CD4-positive, alpha-beta T cell treated with Interleukin-15 for 1 hour (primary cell): ENCODE results near the gene ITM2C.
A peak's percentile ranks its signal among the peaks of the same experiment; 100 is the strongest.

Source experiments
- DNase-seq: peaks from one replicate; pipeline ENCODE4 v3.0.0-alpha.2; 2020

ITM2C gene

DNA sequence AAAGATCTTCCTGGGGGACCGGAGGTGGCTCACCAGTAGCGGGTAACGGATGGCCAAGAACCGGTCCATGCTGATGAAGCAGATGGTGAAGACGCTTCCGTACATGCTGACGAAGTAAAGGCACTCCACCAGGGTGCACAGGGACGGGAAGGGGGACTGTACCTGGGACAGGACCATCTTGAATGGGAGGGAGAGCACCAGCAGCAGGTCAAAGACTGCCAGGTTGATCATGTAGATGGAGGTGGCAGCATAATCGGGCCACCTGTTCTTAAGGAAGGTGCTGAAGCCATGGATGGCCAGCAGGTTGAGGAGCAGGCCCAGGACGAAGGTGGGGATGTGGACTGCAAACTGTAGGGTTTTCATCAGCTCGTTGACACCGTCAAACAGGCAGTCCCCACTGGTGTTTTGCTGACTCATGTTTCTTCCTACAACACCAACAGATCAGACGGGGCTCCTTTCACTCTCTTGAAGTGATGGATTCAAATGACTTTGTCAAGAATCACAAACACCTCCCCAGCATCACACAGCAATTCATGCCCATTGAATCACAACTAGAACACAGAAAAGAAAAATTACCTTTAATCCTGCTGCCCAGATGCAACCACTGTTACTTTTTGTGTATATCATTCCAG lies 45.9 kb downstream of the ITM2C start:
- DNase-seq, result no peak

GRCh38 chr2:230912046-230912445 lies 47.3 kb downstream of the ITM2C start:
- DNase-seq, result no peak

GRCh38 chr2:230912724-230913123 lies 48.0 kb downstream of the ITM2C start:
- DNase-seq, result no peak

- peak; percentile 53 for DNase-seq
These were observed 48.8 kb downstream of the ITM2C start for GRCh38 chr2:230913406-230914143.

DNA sequence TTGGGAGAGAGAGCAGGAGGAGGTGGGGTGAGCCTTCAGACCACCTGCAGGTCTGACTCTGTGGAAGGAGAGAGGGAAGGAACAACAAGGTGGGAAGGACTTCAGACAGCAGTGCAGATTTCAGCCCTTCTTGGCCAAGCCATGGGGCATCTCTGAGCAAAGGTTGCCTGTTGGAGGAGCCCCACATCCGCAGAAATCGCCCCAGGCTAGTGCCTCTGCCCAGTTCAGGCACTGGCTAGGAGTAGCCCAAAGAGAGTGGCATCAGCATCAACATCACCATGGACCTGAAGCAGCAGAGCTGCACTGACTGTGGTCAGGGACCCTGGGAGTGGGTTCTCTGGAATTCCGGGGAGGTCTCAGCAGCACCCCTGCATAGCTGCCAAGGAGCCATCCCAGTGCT lies 50.1 kb downstream of the ITM2C start:
- DNase-seq, result no peak

- no peak for DNase-seq
These were observed 50.6 kb downstream of the ITM2C start for GRCh38 chr2:230915319-230915718.

DNA sequence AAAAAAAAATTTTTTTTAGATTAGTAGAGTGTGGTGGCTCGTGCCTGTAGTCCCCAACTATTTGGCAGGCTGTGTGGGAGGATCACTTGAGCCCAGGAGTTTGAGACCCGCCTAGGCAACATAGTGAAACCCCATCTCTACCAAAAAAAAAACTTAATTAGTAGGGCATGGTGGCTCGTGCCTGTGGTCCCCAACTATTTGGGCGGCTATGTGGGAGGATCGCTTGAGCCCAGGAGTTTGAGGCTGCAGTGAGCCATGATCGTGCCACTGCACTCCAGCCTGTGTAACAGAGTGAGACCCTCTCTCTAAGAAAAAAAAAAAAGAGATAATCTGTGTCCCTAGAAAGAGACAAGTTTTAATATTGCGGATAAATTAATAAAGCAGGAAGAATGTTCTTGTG lies 51.5 kb downstream of the ITM2C start:
- no peak for DNase-seq

- DNase-seq, result no peak
These were observed 54.5 kb downstream of the ITM2C start for GRCh38 chr2:230919240-230919639.

- DNase-seq, result no peak
These were observed 54.9 kb downstream of the ITM2C start for GRCh38 chr2:230919681-230920080.

DNA sequence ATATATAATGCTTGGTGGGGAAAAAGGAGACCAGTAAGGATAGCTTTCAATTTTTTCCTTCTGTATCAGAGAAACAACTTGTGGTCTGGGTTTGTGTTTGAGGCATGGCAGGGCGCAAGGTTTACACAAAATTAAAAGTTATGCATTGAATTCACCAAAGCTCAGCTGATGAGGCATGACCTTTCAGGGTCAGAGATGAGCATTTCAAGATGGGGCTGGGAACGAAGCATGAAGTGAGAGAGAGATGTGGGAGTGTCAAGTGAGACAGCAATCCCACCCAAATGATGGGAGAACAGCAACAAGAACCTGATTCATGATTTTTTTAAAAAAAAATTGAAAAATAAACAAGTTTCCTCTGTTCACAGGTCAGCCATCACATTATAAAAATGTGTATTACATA lies 55.4 kb downstream of the ITM2C start:
- DNase-seq, result no peak

DNA sequence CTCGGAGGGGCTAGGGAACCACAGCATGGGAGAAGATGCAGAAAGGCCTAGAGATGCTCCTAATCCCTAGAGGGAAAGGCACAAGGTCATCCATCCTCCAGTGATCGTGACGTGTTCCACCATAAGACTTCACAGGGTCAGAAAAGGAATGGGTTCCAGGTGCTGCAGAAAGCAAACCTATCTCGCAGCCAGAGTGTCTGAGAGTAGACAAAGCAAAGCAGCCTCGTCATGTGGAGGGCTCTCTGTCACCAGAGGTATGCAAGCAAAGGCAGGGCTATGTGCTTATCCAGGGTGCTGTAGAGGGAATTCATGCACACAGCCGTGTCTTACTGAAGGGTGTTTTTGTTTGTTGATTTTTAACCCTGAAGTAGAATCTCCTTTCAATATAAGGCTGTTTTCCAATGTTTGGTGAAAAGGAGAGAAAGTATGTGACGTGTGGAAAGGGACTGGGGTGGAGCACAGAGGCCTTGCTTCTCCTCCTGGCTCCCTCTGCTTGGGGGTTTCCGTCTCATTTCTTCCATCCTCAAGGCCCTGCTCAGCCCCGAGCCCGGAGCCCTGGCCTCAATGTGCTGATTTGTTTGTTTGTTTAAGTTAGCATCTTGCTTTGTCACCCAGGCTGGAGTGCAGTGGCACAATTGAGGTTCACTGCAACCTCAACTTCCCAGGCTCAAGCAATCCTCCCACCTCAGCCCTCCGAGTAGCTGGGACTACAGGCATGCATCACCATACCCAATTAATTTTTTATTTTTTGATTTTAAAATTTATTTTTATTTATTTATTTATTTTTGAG lies 57.3 kb downstream of the ITM2C start:
- DNase-seq, result no peak

GRCh38 chr2:230922951-230923717 lies 58.4 kb downstream of the ITM2C start:
- no peak for DNase-seq

DNA sequence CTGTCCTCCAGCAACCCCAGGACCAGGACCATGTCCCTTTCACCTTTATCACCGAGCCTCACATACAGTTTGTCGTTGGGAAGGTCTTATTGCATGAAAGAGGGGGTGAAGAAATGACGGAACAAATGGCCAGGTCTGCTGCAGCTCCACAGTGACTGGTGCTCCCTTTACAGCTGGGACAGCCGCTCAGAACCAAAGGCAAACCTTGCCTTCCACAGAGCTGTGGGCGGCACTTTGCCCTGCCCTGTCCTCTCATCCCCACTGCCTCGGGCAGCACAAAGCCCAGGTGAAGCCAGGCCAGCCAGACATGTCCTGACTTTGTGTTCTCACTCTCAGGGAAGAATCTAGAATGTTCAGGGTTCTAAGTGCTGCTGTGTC lies 59.3 kb downstream of the ITM2C start:
- DNase-seq, result no peak

DNA sequence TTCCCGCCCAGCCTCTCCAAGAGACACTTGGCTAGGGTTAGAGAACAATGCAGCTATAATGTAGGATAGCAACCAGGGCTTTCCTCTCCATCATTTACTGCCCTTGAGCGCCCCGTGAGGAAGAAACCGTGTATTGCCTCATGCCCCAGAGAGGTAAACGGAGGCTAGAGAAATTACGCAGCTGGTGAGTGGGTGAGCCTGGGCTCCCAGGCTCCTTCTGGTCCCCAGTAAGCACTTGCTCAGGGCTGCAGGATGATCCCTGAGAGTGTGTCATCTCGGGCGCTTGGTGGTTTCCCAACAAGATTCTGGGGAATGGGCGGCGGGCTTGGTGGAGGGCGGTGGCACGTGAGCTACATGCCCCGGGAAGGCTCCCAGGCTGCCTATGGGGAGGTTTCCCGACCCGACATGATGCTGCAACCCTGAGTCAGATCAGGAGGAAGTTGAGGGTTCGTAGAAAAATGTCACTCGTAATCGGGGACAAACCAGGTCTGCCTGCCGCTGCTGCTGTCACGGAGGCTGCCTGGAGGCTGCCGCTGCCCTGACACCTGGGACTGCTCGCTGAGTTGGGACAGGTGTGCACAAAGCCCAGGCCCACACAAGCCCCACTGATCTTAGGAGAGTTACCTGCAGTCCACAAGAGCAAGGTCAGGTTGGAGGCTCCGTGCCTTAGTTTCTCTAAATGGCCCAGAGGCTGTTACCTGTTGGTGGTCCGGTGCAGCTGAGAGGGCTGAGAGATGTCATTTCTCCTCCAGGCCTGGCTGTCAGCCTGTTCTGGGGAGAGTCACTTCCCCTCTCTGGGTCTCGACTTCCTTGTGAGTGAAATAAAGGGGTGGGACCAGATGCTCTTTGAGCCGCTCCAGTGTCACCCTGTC lies 60.0 kb downstream of the ITM2C start, which contains the start of gene GPR55:
Gene GPR55, minus strand, starts transcription at position 773 of the 872 bp plus-strand sequence. CDS start 14,280 bp downstream, outside the sequence.
- DNase-seq, result peak; percentile 58

DNA sequence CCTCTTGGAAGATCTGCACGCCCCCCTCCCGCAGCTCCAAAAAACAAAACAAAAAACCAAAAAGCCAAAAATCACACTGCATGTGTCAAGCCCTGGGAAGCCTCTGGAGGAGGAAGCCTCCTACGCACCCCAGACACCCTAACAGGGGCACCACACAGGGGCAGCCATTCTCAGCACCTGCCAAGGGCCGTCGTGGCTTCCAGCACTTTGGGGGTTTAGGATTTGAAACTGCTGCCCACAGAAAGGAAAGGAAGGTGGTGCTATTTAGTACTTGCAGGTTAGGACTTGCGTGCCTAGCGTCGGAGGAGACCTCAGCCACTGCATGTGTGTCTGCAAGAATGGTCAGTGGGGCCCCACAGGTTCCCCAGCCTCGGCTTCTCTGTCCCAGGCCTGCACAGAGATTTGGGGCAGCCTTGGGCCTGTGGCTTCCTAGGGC lies 60.7 kb downstream of the ITM2C start:
- DNase-seq, result no peak

GRCh38 chr2:230925879-230926765 lies 61.4 kb downstream of the ITM2C start:
- DNase-seq, result no peak

DNA sequence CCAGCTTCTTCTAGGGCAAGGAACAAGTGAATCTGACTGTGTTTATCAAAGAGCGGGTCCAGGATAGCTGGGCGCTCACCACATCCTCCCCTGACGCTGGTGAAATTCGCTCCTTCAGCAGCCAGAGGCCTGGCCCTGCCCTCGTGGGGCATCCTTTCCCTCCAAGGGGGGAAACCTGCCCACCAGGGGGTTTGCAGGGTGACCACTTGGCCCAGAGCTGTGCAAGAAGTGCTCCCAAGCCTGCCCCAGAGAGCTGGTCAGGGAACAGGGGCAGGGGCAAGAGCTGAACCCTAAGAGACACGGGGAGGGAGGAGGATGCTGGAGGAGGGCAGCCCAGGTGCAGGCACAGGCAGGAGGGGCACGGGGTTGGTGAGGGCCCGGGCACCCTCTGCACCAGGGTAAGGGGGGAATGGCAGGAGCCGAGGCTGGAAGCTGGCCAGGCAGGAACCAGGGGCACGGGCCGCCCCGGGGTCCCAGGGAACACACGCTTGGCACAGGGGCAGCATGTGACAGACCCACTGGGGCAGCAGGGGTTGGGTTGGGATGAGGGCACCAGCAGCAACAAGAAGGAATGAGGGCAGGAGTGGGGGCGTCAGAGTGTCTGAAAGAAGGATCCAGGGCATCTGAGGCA lies 63.1 kb downstream of the ITM2C start:
- no peak for DNase-seq
